ENCODE data around the gene PTGES2. TPM values are rescaled to one million over a fixed set of nuclear protein-coding genes. Genes with fewer than 3 reads are reported as not detected.

PTGES2 gene
- total and polyA plus RNA-seq, 2 of the 13 experiments (the other 11 are each of a cell fraction or from before 2014, with no cell fraction given), result 63.7 to 79.8 TPM

DNA sequence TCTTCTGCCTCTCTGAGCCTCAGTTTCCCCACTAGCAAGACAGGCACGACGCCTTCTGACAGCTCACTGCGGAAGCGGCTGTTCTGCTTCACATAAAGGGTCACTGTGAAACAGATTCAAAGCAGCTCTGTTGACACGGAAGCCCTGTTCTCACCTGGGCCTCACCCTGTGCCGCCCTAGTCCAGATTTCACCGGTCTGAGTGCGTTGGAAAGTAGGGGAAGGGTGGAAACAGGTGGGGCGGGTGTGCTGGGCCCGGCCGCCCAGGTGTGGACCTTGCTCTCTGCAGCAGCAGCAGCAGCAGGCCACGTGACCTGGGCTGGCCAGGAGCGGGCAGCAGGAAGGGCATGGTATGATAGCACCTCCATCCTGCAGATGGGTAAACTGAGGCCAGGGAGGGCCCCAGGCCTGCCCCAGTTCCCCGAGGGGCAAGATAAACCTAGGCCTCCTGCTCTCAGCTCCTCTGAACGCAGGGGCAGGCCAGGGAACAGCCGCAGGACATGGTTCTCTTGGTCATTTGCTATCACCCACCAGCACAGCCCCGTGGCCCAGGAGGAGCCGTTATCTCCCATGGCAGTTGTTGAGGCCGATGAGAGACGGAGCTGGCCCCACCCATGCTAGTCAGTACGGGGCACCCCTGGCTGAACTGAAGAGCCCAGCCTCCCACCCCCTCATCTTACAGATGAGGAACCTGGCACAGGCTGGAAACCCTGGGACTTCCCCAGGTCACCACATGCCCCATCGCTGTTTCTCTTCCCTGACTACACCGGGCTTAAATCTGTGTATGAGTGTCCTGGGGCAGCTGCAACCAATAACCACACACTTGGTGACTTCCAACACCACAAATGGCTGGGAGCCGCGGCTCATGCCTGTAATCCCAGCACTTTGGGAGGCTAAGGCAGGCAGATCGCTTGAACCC lies 12.1 kb downstream of the PTGES2 start (continued):
- TF ChIP-seq ZNF274 (CRISPR knock-in tag; IDR thresholded peaks at IDR 0.05) (peak; percentile 71; the same call in 1 of the 2 replicates), ZSCAN21 (CRISPR knock-in tag; IDR thresholded peaks at IDR 0.05; ENCODE audit: borderline replicate concordance) (peak; percentile 85), HNRNPL (IDR thresholded peaks at IDR 0.05; ENCODE audit: low read depth, low read length) (peak; percentile 91), RERE (CRISPR knock-in tag; IDR thresholded peaks at IDR 0.05; ENCODE audit: low read depth) (peak; percentile 81), MXD3 (CRISPR knock-in tag; IDR thresholded peaks at IDR 0.05) (no peak; the same call in 1 of the 2 replicates), FOXP1 (IDR thresholded peaks at IDR 0.05) (no peak), FOXP1 (CRISPR knock-in tag; IDR thresholded peaks at IDR 0.05) (peak; percentile 77), MXD4 (CRISPR knock-in tag; IDR thresholded peaks at IDR 0.05) (peak; percentile 80; the same call in 1 of the 2 replicates), ZBTB44 (CRISPR knock-in tag; IDR thresholded peaks at IDR 0.05) (no peak), THAP11 (CRISPR knock-in tag; IDR thresholded peaks at IDR 0.05) (peak; percentile 78), DNMT1 (CRISPR knock-in tag; IDR thresholded peaks at IDR 0.05) (no peak), FUBP1 (CRISPR knock-in tag; IDR thresholded peaks at IDR 0.05; ENCODE audit: borderline replicate concordance) (no peak), MIER2 (CRISPR knock-in tag; IDR thresholded peaks at IDR 0.05) (peak; percentile 86), ZNF333 (CRISPR knock-in tag; IDR thresholded peaks at IDR 0.05; ENCODE audit: borderline replicate concordance) (peak; percentile 89; the same call in 1 of the 2 replicates), NFIC (IDR thresholded peaks at IDR 0.05; ENCODE audit: low read length) (peak; percentile 49; the same call in 1 of the 2 replicates), GATA4 (IDR thresholded peaks at IDR 0.05; ENCODE audit: borderline replicate concordance, low read depth) (no peak)
